ENCODE data around the gene TBX15. TPM values are rescaled to one million over a fixed set of nuclear protein-coding genes. Genes with fewer than 3 reads are reported as not detected.

The TBX15 gene
- total RNA-seq, 6 experiments from 2014 or later, result 0.29 to 56.5 (median 16.5) TPM

DNA sequence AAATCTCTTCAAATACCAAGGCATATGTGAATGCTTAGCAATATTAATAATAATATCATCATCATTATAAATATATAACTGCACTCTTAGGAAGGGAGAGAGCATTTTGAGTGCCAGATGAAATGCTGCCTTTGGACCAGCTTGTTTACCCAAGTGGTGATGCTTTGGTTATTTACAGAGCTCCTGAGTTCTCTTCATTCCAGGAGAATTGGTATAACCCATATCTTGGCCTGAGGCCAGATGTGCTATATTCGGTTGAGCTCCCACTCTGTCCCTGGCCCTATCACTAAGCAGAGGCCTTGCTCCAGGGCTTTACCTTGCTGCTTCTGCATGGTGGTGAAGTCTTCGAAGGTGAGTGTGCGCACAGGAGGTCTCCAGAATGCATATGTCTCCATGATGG is 89.4 kb downstream of the TBX15 start:
- no peak for DNase-seq
- Histone ChIP-seq H3K27ac (no peak overlapping the region), H3K36me3 (peaks cover 0 to 13% (median 0%) of the 10 kb centered on the region in 4 donors), H3K27me3 (no peaks in the 10 kb centered on the region), H3K4me1 (no peaks in the 10 kb centered on the region), H3K9me3 (no peaks in the 10 kb centered on the region), H3K4me3 (no peak overlapping the region)
- TF ChIP-seq, protein P1, sequence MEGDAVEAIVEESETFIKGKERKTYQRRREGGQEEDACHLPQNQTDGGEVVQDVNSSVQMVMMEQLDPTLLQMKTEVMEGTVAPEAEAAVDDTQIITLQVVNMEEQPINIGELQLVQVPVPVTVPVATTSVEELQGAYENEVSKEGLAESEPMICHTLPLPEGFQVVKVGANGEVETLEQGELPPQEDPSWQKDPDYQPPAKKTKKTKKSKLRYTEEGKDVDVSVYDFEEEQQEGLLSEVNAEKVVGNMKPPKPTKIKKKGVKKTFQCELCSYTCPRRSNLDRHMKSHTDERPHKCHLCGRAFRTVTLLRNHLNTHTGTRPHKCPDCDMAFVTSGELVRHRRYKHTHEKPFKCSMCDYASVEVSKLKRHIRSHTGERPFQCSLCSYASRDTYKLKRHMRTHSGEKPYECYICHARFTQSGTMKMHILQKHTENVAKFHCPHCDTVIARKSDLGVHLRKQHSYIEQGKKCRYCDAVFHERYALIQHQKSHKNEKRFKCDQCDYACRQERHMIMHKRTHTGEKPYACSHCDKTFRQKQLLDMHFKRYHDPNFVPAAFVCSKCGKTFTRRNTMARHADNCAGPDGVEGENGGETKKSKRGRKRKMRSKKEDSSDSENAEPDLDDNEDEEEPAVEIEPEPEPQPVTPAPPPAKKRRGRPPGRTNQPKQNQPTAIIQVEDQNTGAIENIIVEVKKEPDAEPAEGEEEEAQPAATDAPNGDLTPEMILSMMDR (IDR thresholded peaks at IDR 0.05), result no peak
- no peak for TF ChIP-seq POLR2A (IDR thresholded peaks at IDR 0.05)
- intact Hi-C loops (cut with DNase I), result no loop called here
- ATAC-seq, result peak in 1 of 4 donors; percentile 45
- WGBS (ENCODE audit: insufficient coverage, low coverage, low lambda C conversion rate, missing lambda C conversion rate), result 64% methylated on average over 3 of the region's 3 CpGs

DNA sequence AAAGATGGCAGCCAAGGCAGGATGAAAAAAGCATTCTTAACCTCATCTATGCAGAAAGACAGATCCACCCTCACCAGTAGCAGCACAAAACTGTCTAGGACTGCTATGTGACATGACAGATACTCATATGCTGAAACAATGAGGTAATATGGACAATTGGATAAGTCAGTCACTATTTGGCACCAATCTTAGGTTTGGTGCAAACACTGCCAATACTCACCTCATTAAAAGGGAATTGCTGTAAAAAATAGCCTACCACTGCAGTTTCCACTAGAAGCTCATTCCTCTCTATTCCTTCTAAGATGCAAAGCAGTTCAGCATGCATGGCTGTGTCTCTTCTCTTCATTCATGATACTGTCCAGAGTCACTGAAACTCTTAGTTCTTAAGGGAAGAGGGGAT is 91.7 kb downstream of the TBX15 start:
- no peaks in the 10 kb centered on the region for H3K4me1 ChIP-seq
- TF ChIP-seq, protein P1 (IDR thresholded peaks at IDR 0.05), result no peak
- TF ChIP-seq POLR2A (IDR thresholded peaks at IDR 0.05), result no peak
- DNase-seq (no peak), ATAC-seq (no peak)
- intact Hi-C loops (cut with DNase I), result no loop called here
- no peaks in the 10 kb centered on the region for H3K9me3 ChIP-seq
- H3K27ac ChIP-seq, result no peak overlapping the region
- no peak overlapping the region for H3K4me3 ChIP-seq
- H3K36me3 ChIP-seq, result peaks cover 0 to 9% (median 0%) of the 10 kb centered on the region in 4 donors
- no peaks in the 10 kb centered on the region for H3K27me3 ChIP-seq

DNA sequence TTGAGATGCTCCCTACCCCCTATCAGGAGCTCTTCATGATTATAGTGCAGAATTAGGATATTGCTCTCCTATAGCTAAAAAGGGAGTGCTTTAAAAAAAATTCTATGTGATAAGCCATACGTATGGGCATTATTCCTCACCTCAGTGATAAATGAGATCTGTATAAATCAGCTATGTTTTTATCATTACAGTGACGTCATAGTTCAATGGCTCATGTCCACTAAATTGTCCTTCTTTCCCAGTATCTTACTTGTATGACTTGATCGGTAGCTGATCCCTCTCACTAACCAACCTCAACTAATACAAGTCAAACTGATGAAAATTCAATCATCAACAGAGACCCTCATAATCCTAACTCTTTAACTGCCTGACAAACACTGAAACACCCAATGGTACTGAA is 93.3 kb downstream of the TBX15 start:
- intact Hi-C loops (cut with DNase I), result no loop called here
- H3K4me1 ChIP-seq, result no peaks in the 10 kb centered on the region
- 87% methylated on average over 3 of the region's 3 CpGs for WGBS (ENCODE audit: insufficient coverage, low coverage, low lambda C conversion rate, missing lambda C conversion rate)

DNA sequence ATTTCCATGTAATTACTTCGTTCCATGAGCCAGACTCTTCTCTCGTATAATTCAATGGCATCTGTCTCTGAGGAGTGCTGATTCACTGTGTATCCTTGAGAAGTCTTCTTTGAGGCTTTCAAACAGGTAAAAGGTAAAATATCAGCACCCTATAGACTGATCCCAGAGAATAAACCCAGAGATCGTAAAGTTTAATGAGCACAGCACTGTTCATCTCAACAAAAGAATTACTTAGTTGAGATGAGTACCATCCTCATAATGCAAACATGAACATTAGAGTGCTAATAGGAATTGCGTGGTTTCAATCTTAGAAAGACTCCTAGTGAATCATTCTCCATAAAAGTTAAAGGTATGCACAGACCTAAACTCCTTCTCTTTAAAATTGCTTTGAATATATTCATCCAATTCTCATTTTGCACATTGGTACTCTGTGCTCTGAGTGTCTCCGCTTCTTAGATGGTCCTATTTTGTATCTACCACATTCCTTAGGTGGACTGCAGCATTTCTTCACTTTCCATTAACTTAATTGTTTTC is 97.2 kb downstream of the TBX15 start:
- no peaks in the 10 kb centered on the region for H3K9me3 ChIP-seq
- H3K4me3 ChIP-seq, result no peak overlapping the region
- ATAC-seq (no peak), DNase-seq (no peak)
- H3K27me3 ChIP-seq, result no peaks in the 10 kb centered on the region
- no peaks in the 10 kb centered on the region for H3K4me1 ChIP-seq
- 80% methylated on average over 5 of the region's 5 CpGs for WGBS (ENCODE audit: insufficient coverage, low coverage, low lambda C conversion rate, missing lambda C conversion rate)
- intact Hi-C loops (cut with DNase I), result no loop called here
- no peak for TF ChIP-seq POLR2A (IDR thresholded peaks at IDR 0.05)
- TF ChIP-seq, protein P1 (IDR thresholded peaks at IDR 0.05), result no peak
- H3K36me3 ChIP-seq, result peaks cover 0 to 11% (median 0%) of the 10 kb centered on the region in 4 donors
- H3K27ac ChIP-seq, result no peak overlapping the region

More for the DNA sequence above, 93.3 kb downstream of the TBX15 start:
- DNase-seq (no peak), ATAC-seq (no peak)
- peaks cover 0 to 12% (median 0%) of the 10 kb centered on the region in 4 donors for H3K36me3 ChIP-seq
- H3K9me3 ChIP-seq, result no peaks in the 10 kb centered on the region
- no peak overlapping the region for H3K27ac ChIP-seq
- TF ChIP-seq, protein P1 (IDR thresholded peaks at IDR 0.05), result no peak
- TF ChIP-seq POLR2A (IDR thresholded peaks at IDR 0.05), result no peak
- H3K27me3 ChIP-seq, result no peaks in the 10 kb centered on the region
- H3K4me3 ChIP-seq, result no peak overlapping the region

DNA sequence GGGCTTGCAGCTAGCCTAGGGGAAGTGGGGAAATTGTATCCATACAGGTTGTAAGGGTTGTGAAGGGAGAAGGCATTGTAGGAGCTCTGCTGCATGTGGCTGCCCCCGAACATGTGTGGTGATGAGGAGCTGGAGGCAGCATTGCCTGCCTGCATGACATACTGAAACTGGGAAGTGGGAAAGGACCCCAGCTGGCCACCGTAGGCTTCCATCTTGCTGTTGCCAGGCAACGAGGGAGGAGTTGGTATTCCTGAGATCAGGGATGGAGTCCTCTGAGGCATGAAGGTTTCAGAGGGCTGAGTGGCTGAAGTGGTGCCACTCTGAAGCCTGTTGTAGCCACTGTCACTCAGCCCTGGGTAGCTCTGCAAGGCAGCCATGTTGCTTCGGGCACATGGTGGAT is 103.2 kb downstream of the TBX15 start:
- TF ChIP-seq POLR2A (IDR thresholded peaks at IDR 0.05), result no peak
- TF ChIP-seq, protein P1 (IDR thresholded peaks at IDR 0.05), result no peak
- H3K36me3 ChIP-seq, result peaks cover 0 to 15% (median 0%) of the 10 kb centered on the region in 4 donors
- no peaks in the 10 kb centered on the region for H3K4me1 ChIP-seq
- H3K27me3 ChIP-seq, result no peaks in the 10 kb centered on the region
- WGBS (ENCODE audit: insufficient coverage, low coverage, low lambda C conversion rate, missing lambda C conversion rate), result 81% methylated on average over 2 of the region's 4 CpGs
- intact Hi-C loops (cut with DNase I), result no loop called here
- no peak overlapping the region for H3K4me3 ChIP-seq
- DNase-seq (no peak), ATAC-seq (no peak)
- H3K9me3 ChIP-seq, result no peaks in the 10 kb centered on the region
- H3K27ac ChIP-seq, result no peak overlapping the region
